ENCODE results near the gene GPATCH8. TPM values are rescaled to one million over a fixed set of nuclear protein-coding genes. Genes with fewer than 3 reads are reported as not detected.
"Not testable (repeated sequence)": the region's sequence is repeated elsewhere in the genome, so short reads cannot be mapped to it uniquely, and the experiment has no call there.

Gene GPATCH8
- total RNA-seq, 1 experiment from 2014 or later: 39.4 TPM

DNA sequence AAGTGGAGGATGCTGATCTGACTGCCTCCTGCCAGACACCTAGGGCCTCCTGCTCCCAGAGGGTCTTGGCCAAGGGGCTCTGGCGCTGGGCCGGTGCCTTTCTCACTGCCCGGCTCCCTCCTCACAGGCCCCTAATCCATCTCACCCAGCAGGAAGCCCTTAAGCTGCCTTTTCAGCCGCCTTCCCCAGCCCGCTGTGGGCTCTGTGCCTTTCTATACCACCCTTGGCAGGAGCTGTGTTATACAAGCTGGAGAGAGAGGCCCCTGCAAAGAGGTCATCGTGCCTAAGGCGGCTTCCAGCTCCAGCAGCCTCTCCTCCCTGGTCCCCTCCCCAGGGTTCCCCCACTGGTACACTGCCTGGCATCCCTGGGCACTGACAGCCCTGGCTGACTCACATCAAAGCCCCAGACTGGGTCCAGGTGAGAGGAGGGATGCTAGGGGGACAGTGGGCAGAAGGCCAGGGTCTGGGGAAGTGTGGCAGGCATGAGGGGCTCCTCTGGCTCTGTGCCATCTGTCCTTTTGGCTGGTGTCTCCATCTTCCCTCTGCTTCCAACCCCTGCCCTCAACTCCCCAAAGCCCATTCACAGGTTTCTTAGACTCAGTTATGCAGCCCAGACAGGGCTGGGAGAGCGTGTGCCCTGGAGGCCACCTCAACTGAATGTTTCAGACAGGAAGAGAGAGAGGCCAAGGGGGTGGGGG is 38.8 kb upstream of the GPATCH8 start:
- intact Hi-C loops (cut with micrococcal nuclease; ENCODE audit: unreplicated experiment): no loop called here
- Histone ChIP-seq H3F3A (ENCODE audit: insufficient read depth, low read depth) (peaks cover 43% of the 10 kb centered on the region), H4K20me1 (ENCODE audit: insufficient read depth) (no peaks in the 10 kb centered on the region), H3K9me2 (ENCODE audit: insufficient read depth) (no peaks in the 10 kb centered on the region), H3K9me3 (ENCODE audit: insufficient read depth, low read depth) (no peaks in the 10 kb centered on the region; the same call in 1 of the 2 replicates), H3K36me3 (ENCODE audit: low read depth) (no peaks in the 10 kb centered on the region), H3K4me1 (replicated peaks; ENCODE audit: insufficient read depth) (peaks cover 61% of the 10 kb centered on the region), H3K4me3 (no peak overlapping the region), H3K4me2 (peak overlapping the region; percentile 74), H2AFZ (no peak overlapping the region), H3K79me2 (ENCODE audit: low read depth) (no peaks in the 10 kb centered on the region), H3K27me3 (ENCODE audit: insufficient read depth, low read depth) (no peaks in the 10 kb centered on the region), H3K27ac (peak overlapping the region; percentile 97)
- peak in 1 of 2 experiments; percentile 36 for DNase-seq
- POLR2A ChIA-PET (ENCODE audit: unreplicated experiment): no interaction called here
- no peak for TF ChIP-seq CTCF (conservative IDR thresholded peaks at IDR 0.05)
- no peak for TF ChIP-seq EZH2 (IDR thresholded peaks at IDR 0.05; ENCODE audit: low read depth)
- CTCF ChIA-PET: no interaction called here
- no TSS peak for BruUV-seq (replicated peaks)

DNA sequence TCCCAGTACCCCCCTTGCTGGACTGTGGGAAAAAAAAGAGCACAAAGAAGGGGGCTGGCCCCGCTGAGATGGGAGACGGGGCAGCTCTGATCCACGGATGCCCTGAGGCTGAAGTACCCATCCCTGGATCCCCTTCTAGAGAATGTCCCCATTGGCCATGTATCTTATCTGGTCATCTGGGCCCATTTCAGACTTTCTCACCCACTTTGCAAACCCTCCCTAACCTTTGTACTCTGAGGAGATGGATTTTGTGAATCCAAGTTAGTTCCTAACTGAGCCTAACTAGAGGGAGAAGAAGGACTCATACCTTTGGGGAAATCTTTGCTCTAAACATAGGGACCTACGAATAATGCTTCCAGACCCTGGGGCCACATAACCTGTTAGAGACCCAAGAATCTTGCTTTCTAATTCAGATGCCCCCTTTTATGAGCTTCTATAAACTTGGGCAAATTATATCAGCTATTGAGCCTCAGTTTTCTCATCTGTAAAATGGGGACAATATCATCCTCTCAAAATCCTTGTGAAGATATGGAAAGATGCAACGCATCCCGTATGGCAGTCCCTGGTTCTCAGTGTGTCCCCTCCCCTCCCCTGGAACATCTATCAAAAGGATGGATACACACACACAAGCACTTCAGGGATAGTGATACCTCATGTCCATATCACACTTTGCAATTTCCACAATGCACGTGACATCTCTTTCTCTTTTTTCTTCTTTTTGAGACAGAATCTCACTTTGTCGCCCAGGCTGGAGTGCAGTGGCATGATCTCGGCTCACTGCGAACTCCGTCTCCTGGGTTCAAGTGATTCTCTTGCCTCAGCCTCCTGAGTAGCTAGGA is 37.3 kb upstream of the GPATCH8 start:
- no peaks in the 10 kb centered on the region for H3K79me2 ChIP-seq (ENCODE audit: low read depth)
- BruUV-seq (replicated peaks): no TSS peak
- no peaks in the 10 kb centered on the region for H4K20me1 ChIP-seq (ENCODE audit: insufficient read depth)
- H3K27ac ChIP-seq: no peak overlapping the region
- H2AFZ ChIP-seq: no peak overlapping the region
- H3F3A ChIP-seq (ENCODE audit: insufficient read depth, low read depth): peaks cover 51% of the 10 kb centered on the region
- no peaks in the 10 kb centered on the region for H3K9me2 ChIP-seq (ENCODE audit: insufficient read depth)
- no peaks in the 10 kb centered on the region for H3K27me3 ChIP-seq (ENCODE audit: insufficient read depth, low read depth)
- CTCF ChIA-PET: interaction anchor here (0.6 kb wide), 1 partner anchor 36 kb away, joined by 3 read pairs; no protein-coding TSS in a partner anchor
- TF ChIP-seq EZH2 (IDR thresholded peaks at IDR 0.05; ENCODE audit: low read depth) (no peak), CTCF (conservative IDR thresholded peaks at IDR 0.05) (no peak)
- intact Hi-C loops (cut with micrococcal nuclease; ENCODE audit: unreplicated experiment): no loop called here
- no peak for DNase-seq
- H3K4me3 ChIP-seq: no peak overlapping the region
- H3K36me3 ChIP-seq (ENCODE audit: low read depth): no peaks in the 10 kb centered on the region
- POLR2A ChIA-PET (ENCODE audit: unreplicated experiment): no interaction called here
- H3K4me1 ChIP-seq (replicated peaks; ENCODE audit: insufficient read depth): peaks cover 59% of the 10 kb centered on the region
- H3K9me3 ChIP-seq (ENCODE audit: insufficient read depth, low read depth): no peaks in the 10 kb centered on the region
- no peak overlapping the region for H3K4me2 ChIP-seq

- H3K9me3 ChIP-seq (ENCODE audit: insufficient read depth, low read depth): no peaks in the 10 kb centered on the region
- no peak for DNase-seq
- no peak overlapping the region for H3K4me3 ChIP-seq
- H4K20me1 ChIP-seq (ENCODE audit: insufficient read depth): no peaks in the 10 kb centered on the region
- no peaks in the 10 kb centered on the region for H3K36me3 ChIP-seq (ENCODE audit: low read depth)
- no TSS peak for BruUV-seq (replicated peaks)
- no peaks in the 10 kb centered on the region for H3K9me2 ChIP-seq (ENCODE audit: insufficient read depth)
- no peak overlapping the region for H3K4me2 ChIP-seq
- H3K79me2 ChIP-seq (ENCODE audit: low read depth): no peaks in the 10 kb centered on the region
- no peak overlapping the region for H3K27ac ChIP-seq
- no peak for TF ChIP-seq EZH2 (IDR thresholded peaks at IDR 0.05; ENCODE audit: low read depth)
- no peak for TF ChIP-seq CTCF (conservative IDR thresholded peaks at IDR 0.05)
- intact Hi-C loops (cut with micrococcal nuclease; ENCODE audit: unreplicated experiment): loop anchor here (5.0 kb wide), 1 partner anchor 83 kb away; no protein-coding TSS in a partner anchor
- no peaks in the 10 kb centered on the region for H3K27me3 ChIP-seq (ENCODE audit: insufficient read depth, low read depth)
- peaks cover 48% of the 10 kb centered on the region for H3F3A ChIP-seq (ENCODE audit: insufficient read depth, low read depth)
- peaks cover 59% of the 10 kb centered on the region for H3K4me1 ChIP-seq (replicated peaks; ENCODE audit: insufficient read depth)
- H2AFZ ChIP-seq: no peak overlapping the region
- ChIA-PET POLR2A (ENCODE audit: unreplicated experiment) (no interaction called here), CTCF (no interaction called here)
These were observed 36.5 kb upstream of the GPATCH8 start for GRCh38 chr17:44539673-44540072.

DNA sequence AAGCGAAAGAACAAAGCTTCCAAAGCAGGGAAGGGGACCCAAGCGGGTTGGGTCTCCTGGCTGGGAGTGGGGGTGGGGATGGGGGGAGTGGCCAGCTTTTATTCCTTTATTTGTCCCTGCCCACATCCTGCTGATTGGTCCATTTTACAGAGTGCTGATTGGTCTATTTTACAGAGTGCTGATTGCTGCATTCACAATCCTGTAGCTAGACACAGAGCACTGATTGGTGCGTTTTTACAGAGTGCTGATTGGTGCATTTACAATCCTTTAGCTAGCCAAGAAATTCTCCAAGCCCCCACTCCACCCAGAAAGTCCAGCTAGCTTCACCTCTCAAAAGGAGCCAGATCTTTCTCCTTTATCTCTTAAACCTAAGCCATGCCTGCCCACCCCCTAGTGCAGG is 34.7 kb upstream of the GPATCH8 start:
- peaks cover 40% of the 10 kb centered on the region for H3F3A ChIP-seq (ENCODE audit: insufficient read depth, low read depth)
- DNase-seq; H3K27me3 ChIP-seq (ENCODE audit: insufficient read depth, low read depth); POLR2A ChIA-PET (ENCODE audit: unreplicated experiment); H2AFZ ChIP-seq; CTCF ChIA-PET; BruUV-seq (replicated peaks); H3K9me2 ChIP-seq (ENCODE audit: insufficient read depth); H3K36me3 ChIP-seq (ENCODE audit: low read depth); H3K9me3 ChIP-seq (ENCODE audit: insufficient read depth, low read depth); H3K79me2 ChIP-seq (ENCODE audit: low read depth); H4K20me1 ChIP-seq (ENCODE audit: insufficient read depth); H3K4me2 ChIP-seq; H3K4me3 ChIP-seq; H3K27ac ChIP-seq: not testable (repeated sequence)
- peaks cover 53% of the 10 kb centered on the region for H3K4me1 ChIP-seq (replicated peaks; ENCODE audit: insufficient read depth)
- intact Hi-C loops (cut with micrococcal nuclease; ENCODE audit: unreplicated experiment): loop anchor here (2.0 to 5.0 kb wide), 2 partner anchors 49 to 84 kb away; no protein-coding TSS in a partner anchor
